HL-60/S4 (cell line): ENCODE measurements around the gene YJEFN3.

Source experiments
- in situ Hi-C: fragments of 300-500 bp; cut with MboI; formaldehyde crosslinking; loops from 2 replicates; pipeline ENCODE4 v1.14.3; 2022; ENCODE audit warnings: low sequenced_read_pairs

YJEFN3 gene

GRCh38 chr19:19535311-19536191 is 6.8 kb downstream of the YJEFN3 start:
- in situ Hi-C loops = loop anchor here (25.0 kb wide), 2 partner anchors 402 to 727 kb away; no protein-coding TSS in a partner anchor

- in situ Hi-C loops = loop anchor here (25.0 kb wide), 2 partner anchors 400 to 725 kb away; no protein-coding TSS in a partner anchor
Observed at GRCh38 chr19:19537075-19538048, 8.7 kb downstream of the YJEFN3 start.

- in situ Hi-C loops = loop anchor here (25.0 kb wide), 2 partner anchors 399 to 724 kb away; no protein-coding TSS in a partner anchor
Observed at GRCh38 chr19:19538061-19538784, 9.5 kb downstream of the YJEFN3 start, which contains the start of gene CILP2. Gene CILP2 (plus strand): TSS chr19:19538265. CDS start chr19:19538350, 85 bp downstream.

- in situ Hi-C loops = loop anchor here (25.0 kb wide), 2 partner anchors 399 to 724 kb away; no protein-coding TSS in a partner anchor
Observed at GRCh38 chr19:19538785-19539166, 10.1 kb downstream of the YJEFN3 start.

- in situ Hi-C loops = loop anchor here (25.0 kb wide), 2 partner anchors 398 to 723 kb away; no protein-coding TSS in a partner anchor
Observed at GRCh38 chr19:19539698-19540063, 11.0 kb downstream of the YJEFN3 start.

- in situ Hi-C loops = loop anchor here (25.0 kb wide), 2 partner anchors 397 to 722 kb away; no protein-coding TSS in a partner anchor
Observed at GRCh38 chr19:19540064-19540714, 11.5 kb downstream of the YJEFN3 start.

GRCh38 chr19:19540715-19541515 is 12.2 kb downstream of the YJEFN3 start:
- in situ Hi-C loops = loop anchor here (25.0 kb wide), 2 partner anchors 396 to 721 kb away; no protein-coding TSS in a partner anchor

- in situ Hi-C loops = loop anchor here (25.0 kb wide), 2 partner anchors 396 to 721 kb away; no protein-coding TSS in a partner anchor
Observed at GRCh38 chr19:19541616-19542015, 12.9 kb downstream of the YJEFN3 start.

- in situ Hi-C loops = loop anchor here (25.0 kb wide), 2 partner anchors 395 to 720 kb away; no protein-coding TSS in a partner anchor
Observed at GRCh38 chr19:19542507-19542906, 13.8 kb downstream of the YJEFN3 start.

GRCh38 chr19:19543101-19543500 is 14.4 kb downstream of the YJEFN3 start:
- in situ Hi-C loops = loop anchor here (25.0 kb wide), 2 partner anchors 394 to 719 kb away; no protein-coding TSS in a partner anchor

- in situ Hi-C loops = loop anchor here (25.0 kb wide), 2 partner anchors 394 to 719 kb away; no protein-coding TSS in a partner anchor
Observed at GRCh38 chr19:19543640-19544039, 14.9 kb downstream of the YJEFN3 start.

- in situ Hi-C loops = loop anchor here (25.0 kb wide), 2 partner anchors 393 to 718 kb away; no protein-coding TSS in a partner anchor
Observed at GRCh38 chr19:19544257-19544953, 15.7 kb downstream of the YJEFN3 start.

GRCh38 chr19:19544954-19545591 is 16.4 kb downstream of the YJEFN3 start:
- in situ Hi-C loops = loop anchor here (25.0 kb wide), 2 partner anchors 392 to 717 kb away; no protein-coding TSS in a partner anchor

GRCh38 chr19:19545707-19546106 is 17.0 kb downstream of the YJEFN3 start:
- in situ Hi-C loops = loop anchor here (25.0 kb wide), 2 partner anchors 392 to 717 kb away; no protein-coding TSS in a partner anchor

GRCh38 chr19:19546751-19547162 is 18.0 kb downstream of the YJEFN3 start:
- in situ Hi-C loops = loop anchor here (25.0 kb wide), 2 partner anchors 391 to 716 kb away; no protein-coding TSS in a partner anchor

GRCh38 chr19:19547674-19548336 is 19.1 kb downstream of the YJEFN3 start:
- in situ Hi-C loops = loop anchor here (25.0 kb wide), 2 partner anchors 389 to 714 kb away; no protein-coding TSS in a partner anchor
